ENCODE measurements around the gene C4B.
"Not testable (repeated sequence)": the region's sequence is repeated elsewhere in the genome, so short reads cannot be mapped to it uniquely, and the experiment has no call there.

- not testable (repeated sequence) for TF ChIP-seq CTCF (IDR thresholded peaks at IDR 0.05); CBFB (CRISPR knock-in tag; IDR thresholded peaks at IDR 0.05; ENCODE audit: low read depth); MLX (CRISPR knock-in tag; IDR thresholded peaks at IDR 0.05); TP53 (CRISPR knock-in tag; IDR thresholded peaks at IDR 0.05); E2F1 (CRISPR knock-in tag; IDR thresholded peaks at IDR 0.05); ETV6 (CRISPR knock-in tag; IDR thresholded peaks at IDR 0.05); ZNF512 (CRISPR knock-in tag; IDR thresholded peaks at IDR 0.05; ENCODE audit: borderline replicate concordance); JAZF1 (CRISPR knock-in tag; IDR thresholded peaks at IDR 0.05); RELA (CRISPR knock-in tag; IDR thresholded peaks at IDR 0.05; ENCODE audit: borderline replicate concordance); ZNF416 (CRISPR knock-in tag; IDR thresholded peaks at IDR 0.05); NFYB (CRISPR knock-in tag; conservative IDR thresholded peaks at IDR 0.05; ENCODE audit: low read depth); MAX (CRISPR knock-in tag; IDR thresholded peaks at IDR 0.05)
Observed at GRCh38 chr6:32041050-32041321, 26.4 kb downstream of the C4B start.

Measured in WTC11 (cell line).